T-cell (primary cell): ENCODE results near the gene CLDN10. TPM values are rescaled to one million over a fixed set of nuclear protein-coding genes. Genes with fewer than 3 reads are reported as not detected.

Source experiments
- ATAC-seq, 4 experiments: fragments of 200-7000 bp in 3 of 4; fragments of 150-1000 bp in 1 of 4; cut with Tn5 transposase; replicated peaks in 1 of 4; 1 replicate in 3 of 4; 2 replicates in 1 of 4; pipeline ENCODE4 v1.10.0; 2021; ENCODE audit warnings: moderate library complexity in 3 of 4, mild to moderate bottlenecking in 2 of 4, moderate number of reproducible peaks in 1 of 4
- CTCF ChIA-PET, 2 donors: fragments of 300-600 bp; sonication (Branson Sonifier 250); formaldehyde crosslinking; loops; one replicate each; lab custom pipeline; 2022; ENCODE audit warnings: antibody characterized with exemption in 2 of 2; lab: Charles Lee
- POLR2A ChIA-PET, 2 donors: fragments of 300-600 bp; sonication (Branson Sonifier 250); formaldehyde crosslinking; loops; one replicate each; lab custom pipeline; 2022; ENCODE audit warnings: antibody characterized with exemption in 2 of 2; lab: Charles Lee
- DNase-seq, 35 experiments: peaks; one replicate each; pipeline versions ENCODE4 v3.0.0 to v3.0.0-alpha.2; 2013 to 2023
- H3K27ac ChIP-seq: one replicate; pipeline ENCODE4 v1.5.1; 2013; ENCODE audit warnings: low read length
- H3K27me3 ChIP-seq, 2 experiments: replicated peaks in 1 of 2; 1 replicate in 1 of 2; 2 replicates in 1 of 2; pipeline versions ENCODE4 v1.6.1 to v1.7.0; 2013; ENCODE audit warnings: low read length in 1 of 2, mixed read lengths in 1 of 2; ENCODE audit not compliant: control insufficient read depth in 2 of 2, insufficient read depth in 2 of 2; ENCODE audit errors: extremely low read depth in 1 of 2
- H3K36me3 ChIP-seq, 2 donors: 1 replicate in 1 of 2; 2 replicates in 1 of 2; pipeline versions ENCODE4 v1.6.1 to v1.7.0; 2013; ENCODE audit warnings: low read length in 1 of 2; ENCODE audit not compliant: control insufficient read depth in 2 of 2, insufficient read depth in 1 of 2; ENCODE audit errors: extremely low read depth in 1 of 2
- H3K4me1 ChIP-seq, 2 experiments: 1 replicate in 1 of 2; 2 replicates in 1 of 2; pipeline versions ENCODE4 v1.6.1 to v1.7.0; 2013; ENCODE audit warnings: low read length in 2 of 2, mixed read lengths in 1 of 2; ENCODE audit not compliant: insufficient read depth in 2 of 2, control insufficient read depth in 1 of 2; ENCODE audit errors: extremely low read depth in 1 of 2
- H3K4me3 ChIP-seq, 2 donors: 1 replicate in 1 of 2; 2 replicates in 1 of 2; pipeline versions ENCODE4 v1.5.1 to v1.7.0; 2013; ENCODE audit warnings: mild to moderate bottlenecking in 2 of 2, low read length in 1 of 2, moderate library complexity in 1 of 2; ENCODE audit not compliant: control insufficient read depth in 1 of 2; ENCODE audit errors: extremely low read depth in 1 of 2
- H3K9me3 ChIP-seq: 2 replicates; pipeline ENCODE4 v1.7.0; 2013
- H3K27ac Mint-ChIP-seq, 2 donors: one replicate each; pipeline ENCODE4 v1.8.0; 2020 to 2021; ENCODE audit warnings: mild to moderate bottlenecking in 2 of 2, mixed read lengths in 2 of 2
- H3K27me3 Mint-ChIP-seq, 2 donors: one replicate each; pipeline ENCODE4 v1.8.0; 2021 to 2022; ENCODE audit warnings: mixed read lengths in 2 of 2
- H3K36me3 Mint-ChIP-seq: one replicate; pipeline ENCODE4 v1.8.0; 2021; ENCODE audit warnings: mixed read lengths
- H3K4me1 Mint-ChIP-seq, 3 donors: one replicate each; pipeline ENCODE4 v1.8.0; 2020 to 2022; ENCODE audit warnings: mixed read lengths in 3 of 3, mild to moderate bottlenecking in 1 of 3
- H3K4me3 Mint-ChIP-seq, 3 donors: one replicate each; pipeline ENCODE4 v1.8.0; 2020 to 2022; ENCODE audit warnings: mild to moderate bottlenecking in 3 of 3, mixed read lengths in 3 of 3, moderate library complexity in 3 of 3
- H3K9me3 Mint-ChIP-seq, 3 donors: one replicate each; pipeline ENCODE4 v1.8.0; 2020 to 2022; ENCODE audit warnings: mixed read lengths in 3 of 3
- WGBS: methylation state at CpG from one replicate; pipeline ENCODE4 v1.1.5; 2013; ENCODE audit warnings: missing lambda C conversion rate; ENCODE audit not compliant: insufficient coverage; 5-methylcytosine and 5-hydroxymethylcytosine counted together
- total RNA-seq, 35 experiments: library from RNA in 6 of 35; stranded (reverse) in 6 of 35; fragments of 120-200 nt in 1 of 35; gene quantifications; one replicate each; pipeline versions ENCODE4 v1.2.1 to v1.2.4 and lab custom pipeline; 2013 to 2026

The CLDN10 gene
- total RNA-seq, 5 donors from 2014 or later (not counting 1 experiment from before 2014, with no cell fraction given) = 0.32 TPM; not detected in 4

GRCh38 chr13:95571941-95572340 lies 19.4 kb downstream of the CLDN10 start:
- POLR2A ChIA-PET = interaction anchor here in 1 of 2 donors (0.6 kb wide), 1 partner anchor 1593 kb away, joined by 3 read pairs; no protein-coding TSS in a partner anchor

GRCh38 chr13:95573221-95573620 lies 20.7 kb downstream of the CLDN10 start:
- DNase-seq (no peak), ATAC-seq (no peak)
- 83% methylated on average over 1 of the region's 4 CpGs for WGBS
- H3K9me3 Mint-ChIP-seq = no peaks in the 10 kb centered on the region
- Histone ChIP-seq H3K9me3 (no peaks in the 10 kb centered on the region), H3K36me3 (no peaks in the 10 kb centered on the region), H3K27me3 (peaks cover 0 to 6% of the 10 kb centered on the region in 2 experiments), H3K4me1 (no peaks in the 10 kb centered on the region), H3K4me3 (no peak overlapping the region), H3K27ac (no peak overlapping the region)
- H3K27ac Mint-ChIP-seq = no peak overlapping the region
- peaks cover 16 to 20% of the 10 kb centered on the region in 2 donors for H3K27me3 Mint-ChIP-seq
- no peak overlapping the region for H3K4me3 Mint-ChIP-seq
- POLR2A ChIA-PET = no interaction called here
- no peaks in the 10 kb centered on the region for H3K4me1 Mint-ChIP-seq
- no peaks in the 10 kb centered on the region for H3K36me3 Mint-ChIP-seq
- CTCF ChIA-PET = no interaction called here

More at GRCh38 chr13:95571941-95572340, 19.4 kb downstream of the CLDN10 start:
- peaks cover 0 to 6% of the 10 kb centered on the region in 2 experiments for H3K27me3 ChIP-seq
- WGBS = 86% methylated on average over 3 of the region's 6 CpGs
- CTCF ChIA-PET = no interaction called here
- Mint-ChIP-seq H3K9me3 (no peaks in the 10 kb centered on the region), H3K36me3 (no peaks in the 10 kb centered on the region), H3K27ac (no peak overlapping the region), H3K27me3 (peaks cover 16 to 20% of the 10 kb centered on the region in 2 donors), H3K4me3 (no peak overlapping the region), H3K4me1 (no peaks in the 10 kb centered on the region)
- no peaks in the 10 kb centered on the region for H3K9me3 ChIP-seq
- no peak overlapping the region for H3K4me3 ChIP-seq
- H3K27ac ChIP-seq = no peak overlapping the region
- no peaks in the 10 kb centered on the region for H3K36me3 ChIP-seq
- H3K4me1 ChIP-seq = no peaks in the 10 kb centered on the region
- ATAC-seq (no peak), DNase-seq (no peak)

- ChIA-PET POLR2A (no interaction called here), CTCF (interaction anchor here in 1 of 2 donors (0.6 kb wide), 1 partner anchor 84 kb away, joined by 4 read pairs; no protein-coding TSS in a partner anchor)
- no peaks in the 10 kb centered on the region for H3K9me3 Mint-ChIP-seq
- H3K27me3 Mint-ChIP-seq = peaks cover 6 to 7% of the 10 kb centered on the region in 2 donors
- DNase-seq (no peak), ATAC-seq (no peak)
- Histone ChIP-seq H3K27ac (no peak overlapping the region), H3K36me3 (no peaks in the 10 kb centered on the region), H3K4me1 (no peaks in the 10 kb centered on the region), H3K27me3 (peaks cover 0 to 6% of the 10 kb centered on the region in 2 experiments), H3K4me3 (no peak overlapping the region), H3K9me3 (no peaks in the 10 kb centered on the region)
- WGBS = 45% methylated on average over 3 of the region's 3 CpGs
- no peak overlapping the region for H3K27ac Mint-ChIP-seq
- no peak overlapping the region for H3K4me3 Mint-ChIP-seq
- no peaks in the 10 kb centered on the region for H3K36me3 Mint-ChIP-seq
- H3K4me1 Mint-ChIP-seq = no peaks in the 10 kb centered on the region
Measured at GRCh38 chr13:95579303-95579702, 26.8 kb downstream of the CLDN10 start.

- POLR2A ChIA-PET = no interaction called here
- WGBS = no CpG with 5 or more reads among the region's 4 CpGs
- Mint-ChIP-seq H3K9me3 (no peaks in the 10 kb centered on the region), H3K36me3 (no peaks in the 10 kb centered on the region), H3K27me3 (peaks cover 9 to 11% of the 10 kb centered on the region in 2 donors), H3K4me3 (no peak overlapping the region), H3K4me1 (no peaks in the 10 kb centered on the region), H3K27ac (no peak overlapping the region)
- peaks cover 0 to 14% of the 10 kb centered on the region in 2 experiments for H3K27me3 ChIP-seq
- no peak overlapping the region for H3K27ac ChIP-seq
- no peaks in the 10 kb centered on the region for H3K4me1 ChIP-seq
- H3K36me3 ChIP-seq = no peaks in the 10 kb centered on the region
- ATAC-seq (no peak), DNase-seq (no peak)
- no peaks in the 10 kb centered on the region for H3K9me3 ChIP-seq
- no peak overlapping the region for H3K4me3 ChIP-seq
- CTCF ChIA-PET = no interaction called here
Measured at GRCh38 chr13:95585867-95586266, 33.3 kb downstream of the CLDN10 start.

GRCh38 chr13:95588134-95588533 lies 35.6 kb downstream of the CLDN10 start:
- no CpG with 5 or more reads among the region's 3 CpGs for WGBS
- ATAC-seq (no peak), DNase-seq (no peak)
- H3K4me1 Mint-ChIP-seq = no peaks in the 10 kb centered on the region
- POLR2A ChIA-PET = no interaction called here
- H3K27me3 ChIP-seq = peaks cover 0 to 14% of the 10 kb centered on the region in 2 experiments
- no peaks in the 10 kb centered on the region for H3K9me3 Mint-ChIP-seq
- no peaks in the 10 kb centered on the region for H3K36me3 Mint-ChIP-seq
- H3K4me3 ChIP-seq = no peak overlapping the region
- H3K27ac ChIP-seq = no peak overlapping the region
- no peaks in the 10 kb centered on the region for H3K9me3 ChIP-seq
- H3K27me3 Mint-ChIP-seq = peaks cover 13 to 17% of the 10 kb centered on the region in 2 donors
- no peaks in the 10 kb centered on the region for H3K36me3 ChIP-seq
- no peaks in the 10 kb centered on the region for H3K4me1 ChIP-seq
- CTCF ChIA-PET = no interaction called here
- H3K27ac Mint-ChIP-seq = no peak overlapping the region
- no peak overlapping the region for H3K4me3 Mint-ChIP-seq

- Mint-ChIP-seq H3K36me3 (no peaks in the 10 kb centered on the region), H3K9me3 (no peaks in the 10 kb centered on the region), H3K4me1 (no peaks in the 10 kb centered on the region), H3K27me3 (peaks cover 13 to 17% of the 10 kb centered on the region in 2 donors), H3K27ac (no peak overlapping the region), H3K4me3 (no peak overlapping the region)
- no CpG with 5 or more reads among the region's 2 CpGs for WGBS
- Histone ChIP-seq H3K4me3 (no peak overlapping the region), H3K27ac (no peak overlapping the region), H3K4me1 (no peaks in the 10 kb centered on the region), H3K36me3 (no peaks in the 10 kb centered on the region), H3K27me3 (peaks cover 0 to 13% of the 10 kb centered on the region in 2 experiments), H3K9me3 (no peaks in the 10 kb centered on the region)
- ATAC-seq (no peak), DNase-seq (no peak)
- POLR2A ChIA-PET = no interaction called here
- CTCF ChIA-PET = no interaction called here
Measured at GRCh38 chr13:95588721-95589120, 36.2 kb downstream of the CLDN10 start.

- no CpG with 5 or more reads among the region's 1 CpG for whole genome bisulfite sequencing
- CTCF ChIA-PET = no interaction called here
- peaks cover 11 to 17% of the 10 kb centered on the region in 2 donors for H3K27me3 Mint-ChIP-seq
Measured at GRCh38 chr13:95593462-95593861, 40.9 kb downstream of the CLDN10 start.

More at GRCh38 chr13:95593462-95593861, 40.9 kb downstream of the CLDN10 start:
- H3K36me3 ChIP-seq = no peaks in the 10 kb centered on the region
- POLR2A ChIA-PET = no interaction called here
- H3K27me3 ChIP-seq = peaks cover 0 to 6% of the 10 kb centered on the region in 2 experiments
- H3K4me3 ChIP-seq = no peak overlapping the region
- no peak overlapping the region for H3K27ac ChIP-seq
- Mint-ChIP-seq H3K4me1 (no peaks in the 10 kb centered on the region), H3K4me3 (no peak overlapping the region), H3K9me3 (no peaks in the 10 kb centered on the region), H3K36me3 (no peaks in the 10 kb centered on the region), H3K27ac (no peak overlapping the region)
- no peak for ATAC-seq
- H3K9me3 ChIP-seq = no peaks in the 10 kb centered on the region
- no peak for DNase-seq
- no peaks in the 10 kb centered on the region for H3K4me1 ChIP-seq
